HG03175 (cell line): Measurements from ENCODE around the gene C6orf62.
"Not testable (repeated sequence)": the region's sequence is repeated elsewhere in the genome, so short reads cannot be mapped to it uniquely, and the experiment has no call there.

Experiments
- ATAC-seq: cut with Tn5 transposase; IDR thresholded peaks from one replicate; pipeline ENCODE4 v1.9.1; 2021; ENCODE audit warnings: mild to moderate bottlenecking, moderate library complexity; ENCODE audit not compliant: unreplicated experiment

Gene C6orf62

DNA sequence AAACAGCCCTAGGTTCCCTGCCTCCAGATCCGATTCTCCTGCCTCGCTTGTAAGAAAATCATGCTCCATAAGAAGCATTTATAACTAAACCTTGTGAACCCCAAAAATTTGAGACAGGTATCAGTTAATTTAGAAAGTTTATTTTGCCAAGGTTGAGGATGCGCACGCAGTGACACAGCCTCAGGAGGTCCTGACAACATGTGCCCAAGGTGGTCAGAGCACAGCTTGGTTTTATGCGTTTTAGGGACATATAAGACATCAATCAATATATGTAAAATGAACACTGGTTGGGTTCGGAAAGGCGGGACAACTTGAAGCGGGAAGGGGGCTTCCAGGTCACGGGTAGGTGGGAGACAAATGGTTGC is 50.0 kb downstream of the C6orf62 start:
- no peak for ATAC-seq

DNA sequence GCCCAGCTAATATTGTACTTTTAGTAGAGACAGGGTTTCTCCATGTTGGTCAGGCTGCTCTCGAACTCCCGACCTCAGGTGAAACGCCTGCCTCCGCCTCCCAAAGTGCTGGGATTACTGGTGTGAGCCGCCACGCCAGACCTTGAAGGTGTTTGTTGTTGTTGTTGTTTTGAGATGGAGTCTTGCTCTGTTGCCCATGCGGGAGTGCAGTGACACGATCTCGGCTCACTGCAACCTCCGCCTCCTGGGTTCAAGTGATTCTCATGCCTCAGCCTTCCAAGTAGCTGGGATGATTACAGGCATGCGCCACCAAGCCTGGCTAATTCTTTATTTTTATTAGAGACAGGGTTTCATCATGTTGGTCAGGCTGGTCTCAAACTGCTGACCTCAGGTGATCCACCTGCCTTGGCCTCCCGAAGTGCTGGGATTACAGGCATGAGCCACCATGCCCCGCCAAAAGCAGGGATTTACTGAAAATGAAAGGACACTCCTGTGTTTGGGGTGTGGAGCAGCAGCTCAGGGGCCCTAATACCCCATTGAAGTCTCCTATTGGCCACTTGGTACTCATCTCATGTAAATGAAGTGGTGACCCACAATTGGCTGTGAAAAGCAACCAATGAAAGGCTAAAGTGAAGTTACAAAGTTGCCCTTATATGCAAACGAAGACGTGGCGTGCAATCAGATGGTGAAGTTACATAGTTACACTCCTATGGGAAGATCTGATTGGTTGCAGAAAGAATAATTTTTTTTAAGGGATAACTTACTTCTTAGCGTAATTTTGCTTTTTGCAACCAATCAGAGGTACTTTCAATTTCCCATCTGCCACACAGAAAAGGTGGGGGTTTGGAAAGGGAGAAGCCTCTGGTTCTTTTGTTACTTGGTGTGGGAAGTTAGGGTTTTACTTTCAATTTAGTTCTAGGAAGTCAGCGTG is 50.6 kb downstream of the C6orf62 start:
- not testable (repeated sequence) for ATAC-seq

DNA sequence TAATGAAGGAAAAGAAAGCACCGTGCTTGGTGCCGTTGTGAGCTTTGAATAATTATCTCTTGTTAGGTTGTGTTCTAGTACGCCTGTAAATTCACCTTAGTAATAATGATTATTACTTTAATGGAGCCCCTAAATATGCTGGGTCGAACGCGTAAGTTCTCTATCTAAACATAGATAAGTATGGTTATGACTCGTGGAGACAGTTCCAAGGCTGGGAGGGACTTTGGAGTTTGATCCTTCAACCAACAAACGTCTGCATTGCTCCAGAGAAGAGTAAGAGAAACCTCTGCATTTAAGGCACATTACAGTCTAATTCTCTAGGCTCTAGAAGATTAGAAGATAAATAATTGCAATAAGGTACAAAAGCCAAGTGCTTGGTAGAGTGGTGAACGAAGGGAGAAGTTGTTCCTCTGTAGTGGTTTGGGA is 51.6 kb downstream of the C6orf62 start:
- ATAC-seq: no peak

DNA sequence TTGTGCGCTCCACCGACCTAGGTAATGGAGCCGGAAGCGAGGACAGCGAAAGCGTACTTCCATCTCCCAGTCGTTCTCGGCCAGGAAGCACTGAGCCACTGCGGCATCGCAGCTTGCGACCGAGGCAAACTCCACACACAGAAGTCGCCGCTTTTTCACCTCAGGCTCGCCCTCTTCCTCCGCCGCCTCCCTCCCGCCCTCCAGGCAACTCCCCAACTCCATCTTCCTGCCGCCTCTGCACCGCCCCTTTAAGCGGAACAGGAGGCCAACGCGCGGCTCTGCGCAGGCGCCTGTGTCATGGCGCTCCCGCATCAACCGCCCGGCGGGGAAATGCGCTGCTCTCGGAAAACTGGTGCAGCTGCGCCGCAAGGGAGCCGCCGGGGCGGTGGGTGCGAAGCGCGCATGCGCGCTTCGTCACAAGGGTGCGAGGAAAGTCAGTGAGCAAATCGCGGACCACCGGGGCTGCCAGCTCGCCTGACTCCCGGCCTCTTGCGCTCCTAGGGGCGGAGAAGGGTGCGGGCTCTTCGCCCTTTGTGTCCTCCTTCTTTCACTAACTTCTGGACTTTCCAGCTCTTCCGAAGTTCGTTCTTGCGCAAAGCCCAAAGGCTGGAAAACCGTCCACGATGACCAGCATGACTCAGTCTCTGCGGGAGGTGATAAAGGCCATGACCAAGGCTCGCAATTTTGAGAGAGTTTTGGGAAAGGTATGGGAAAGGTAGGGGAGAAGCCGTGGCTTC is 52.1 kb downstream of the C6orf62 start, which contains the start of the genes ACOT13 and TDP2:
ACOT13 (plus strand) TSS at position 437 of the 737 bp plus-strand sequence; CDS start at position 624, 187 bp downstream.
TDP2 (minus strand) TSS at position 259 of the 737 bp plus-strand sequence; CDS start at position 222, 37 bp downstream.
- peak; percentile 95 for ATAC-seq

DNA sequence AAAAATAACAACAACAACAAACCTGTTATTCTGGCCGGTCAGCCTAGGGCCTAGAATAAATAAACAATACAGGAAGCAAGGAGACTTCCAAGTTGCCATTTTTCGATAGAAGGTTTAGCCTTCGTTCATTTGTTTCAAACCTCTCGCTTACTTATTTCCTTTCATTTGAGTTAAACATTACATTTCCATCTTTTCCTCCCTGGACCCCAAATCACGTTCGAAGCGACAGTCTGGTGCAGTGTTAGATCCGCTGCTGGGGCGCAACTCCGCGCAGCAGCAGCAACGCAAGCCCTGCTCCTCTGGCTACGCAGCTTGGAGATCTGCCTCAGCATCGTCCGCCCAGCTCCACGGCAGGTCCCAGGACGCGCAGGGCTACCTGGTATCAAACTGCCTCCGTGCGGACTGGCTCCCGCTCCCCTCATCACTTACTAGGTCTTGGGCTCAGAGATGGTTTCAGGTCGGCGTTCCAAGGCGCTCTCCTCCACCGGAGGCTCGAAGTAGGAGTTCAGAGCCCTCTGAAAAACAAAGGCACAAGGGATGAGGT is 52.8 kb downstream of the C6orf62 start:
- peak; percentile 48 for ATAC-seq

DNA sequence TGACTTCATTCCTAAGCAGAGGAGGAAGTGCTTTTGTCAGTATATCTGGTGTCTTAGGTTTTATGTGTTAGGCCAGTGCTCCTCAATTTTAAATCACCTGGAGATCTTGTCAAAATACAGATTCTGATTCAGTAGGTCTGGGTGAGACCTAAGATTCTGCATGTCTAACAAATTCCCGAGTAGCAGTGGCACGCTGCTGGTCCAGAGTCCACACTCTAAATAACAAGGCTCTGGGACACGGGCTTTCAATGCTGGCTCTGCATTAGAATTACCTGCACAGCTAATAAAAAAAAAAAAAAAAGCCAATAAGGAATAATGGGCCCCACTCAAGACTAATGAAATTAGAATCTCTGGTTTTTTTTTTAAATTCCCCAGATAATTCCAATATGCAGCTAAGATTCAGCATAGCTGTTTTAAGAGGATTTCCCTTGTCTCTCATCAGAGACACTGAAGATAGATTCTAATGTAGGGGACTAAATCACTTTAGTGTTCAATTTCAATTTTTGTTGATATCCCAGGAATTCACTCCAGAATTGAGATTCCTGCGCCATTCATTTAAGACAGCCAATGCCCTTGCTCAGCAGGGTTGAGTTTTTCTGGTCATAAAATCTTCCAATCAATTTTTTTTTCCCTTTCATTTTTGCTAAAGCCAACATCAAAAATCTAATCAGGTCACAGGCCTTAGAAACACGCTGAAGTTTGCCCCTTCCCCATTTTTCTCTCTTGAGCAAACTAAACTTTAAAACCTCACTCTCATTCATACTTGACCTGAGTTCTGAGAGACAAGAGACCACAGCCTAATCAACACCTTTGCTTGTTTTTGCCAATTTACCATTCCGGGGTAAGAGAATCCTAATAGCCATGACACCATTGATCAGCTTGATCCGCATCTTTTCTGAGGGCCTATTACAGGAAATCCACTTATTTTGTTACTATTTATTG is 54.6 kb downstream of the C6orf62 start:
- ATAC-seq: no peak

DNA sequence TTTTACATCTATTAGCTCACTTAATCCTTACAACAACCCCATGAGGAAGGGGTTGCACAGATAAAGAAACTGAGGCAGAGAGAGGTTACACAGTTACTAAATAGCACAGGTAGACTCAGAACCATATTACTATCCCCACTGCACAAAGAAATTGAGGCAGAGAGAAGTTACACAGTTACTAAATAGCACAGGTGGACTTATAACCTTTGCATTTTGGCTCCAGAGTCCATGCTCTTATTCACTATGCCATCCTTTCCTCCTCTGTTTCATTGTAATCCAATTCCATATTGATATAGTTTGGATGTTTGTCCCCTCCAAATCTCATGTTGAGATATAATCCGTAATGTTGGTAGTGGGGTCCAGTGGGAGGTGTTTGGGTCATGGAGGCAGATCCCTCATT is 55.8 kb downstream of the C6orf62 start:
- no peak for ATAC-seq

DNA sequence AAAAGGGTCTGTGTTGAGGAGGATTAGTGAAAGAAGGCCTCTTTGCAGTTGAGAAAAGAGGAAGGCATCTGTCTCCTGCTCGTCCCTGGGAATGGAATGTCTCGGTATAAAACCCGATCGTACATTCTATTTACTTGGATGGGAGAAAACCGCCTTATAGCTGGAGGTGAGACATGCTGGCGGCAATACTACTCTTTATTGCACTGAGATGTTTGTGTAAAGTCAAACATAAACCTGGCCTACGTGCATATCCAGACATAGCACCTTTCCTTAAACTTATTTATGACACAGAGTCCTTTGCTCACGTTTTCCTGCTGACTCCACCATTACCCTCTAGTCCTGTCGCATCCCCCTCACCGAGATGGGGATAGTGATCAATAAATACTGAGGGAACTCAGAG is 56.7 kb downstream of the C6orf62 start:
- no peak for ATAC-seq

DNA sequence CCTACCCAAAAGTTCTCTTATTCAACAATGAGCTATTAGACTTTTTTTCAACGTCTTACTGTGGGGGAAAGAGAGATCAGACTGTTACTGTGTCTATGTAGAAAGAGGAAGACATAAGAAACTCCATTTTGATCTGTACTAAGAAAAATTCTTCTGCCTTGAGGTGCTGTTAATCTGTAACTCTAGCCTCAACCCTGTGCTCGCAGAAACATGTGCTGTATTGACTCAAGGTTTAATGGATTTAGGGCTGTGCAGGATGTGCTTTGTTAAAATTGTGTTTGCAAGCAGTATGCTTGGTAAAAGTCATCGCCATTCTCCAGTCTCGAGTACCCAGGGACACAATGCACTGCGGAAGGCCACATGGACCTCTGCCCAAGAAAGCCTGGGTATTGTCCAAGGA is 57.2 kb downstream of the C6orf62 start:
- ATAC-seq: not testable (repeated sequence)

DNA sequence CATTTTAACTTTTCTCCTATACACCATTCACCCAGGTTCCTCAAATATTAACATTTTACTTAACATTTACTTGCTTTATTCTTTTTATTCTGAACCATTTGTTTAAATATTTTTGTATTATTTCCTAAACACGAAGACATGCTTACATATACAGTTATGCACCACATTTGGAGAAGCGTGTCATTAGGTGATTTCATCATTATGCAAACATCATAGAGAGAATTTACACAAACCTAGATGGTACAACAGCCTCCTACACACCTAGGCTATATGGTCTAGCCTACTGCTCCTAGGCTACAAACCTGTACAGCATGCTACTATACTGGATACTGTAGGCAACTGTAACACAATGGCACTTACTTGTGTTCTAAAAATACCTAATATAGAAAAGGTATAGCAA is 58.8 kb downstream of the C6orf62 start:
- ATAC-seq: no peak

DNA sequence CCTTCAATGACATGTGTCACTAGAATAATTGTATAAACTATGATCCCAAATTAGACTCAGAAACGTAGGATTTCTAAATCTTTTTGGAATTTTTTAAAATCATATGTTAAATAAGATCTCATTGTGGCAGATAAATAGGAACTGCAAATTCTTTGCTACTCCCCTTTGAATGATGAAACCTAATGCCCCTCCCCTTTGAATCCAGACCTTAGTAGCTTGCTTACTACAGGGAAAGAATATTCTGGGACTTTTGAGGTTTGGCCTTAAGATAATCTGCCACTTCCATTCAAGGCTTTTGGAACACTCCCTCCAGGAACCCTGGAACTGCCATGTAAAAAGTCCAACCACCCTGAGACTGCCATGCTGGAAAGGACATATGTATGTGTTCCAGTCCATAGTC is 59.4 kb downstream of the C6orf62 start:
- no peak for ATAC-seq

DNA sequence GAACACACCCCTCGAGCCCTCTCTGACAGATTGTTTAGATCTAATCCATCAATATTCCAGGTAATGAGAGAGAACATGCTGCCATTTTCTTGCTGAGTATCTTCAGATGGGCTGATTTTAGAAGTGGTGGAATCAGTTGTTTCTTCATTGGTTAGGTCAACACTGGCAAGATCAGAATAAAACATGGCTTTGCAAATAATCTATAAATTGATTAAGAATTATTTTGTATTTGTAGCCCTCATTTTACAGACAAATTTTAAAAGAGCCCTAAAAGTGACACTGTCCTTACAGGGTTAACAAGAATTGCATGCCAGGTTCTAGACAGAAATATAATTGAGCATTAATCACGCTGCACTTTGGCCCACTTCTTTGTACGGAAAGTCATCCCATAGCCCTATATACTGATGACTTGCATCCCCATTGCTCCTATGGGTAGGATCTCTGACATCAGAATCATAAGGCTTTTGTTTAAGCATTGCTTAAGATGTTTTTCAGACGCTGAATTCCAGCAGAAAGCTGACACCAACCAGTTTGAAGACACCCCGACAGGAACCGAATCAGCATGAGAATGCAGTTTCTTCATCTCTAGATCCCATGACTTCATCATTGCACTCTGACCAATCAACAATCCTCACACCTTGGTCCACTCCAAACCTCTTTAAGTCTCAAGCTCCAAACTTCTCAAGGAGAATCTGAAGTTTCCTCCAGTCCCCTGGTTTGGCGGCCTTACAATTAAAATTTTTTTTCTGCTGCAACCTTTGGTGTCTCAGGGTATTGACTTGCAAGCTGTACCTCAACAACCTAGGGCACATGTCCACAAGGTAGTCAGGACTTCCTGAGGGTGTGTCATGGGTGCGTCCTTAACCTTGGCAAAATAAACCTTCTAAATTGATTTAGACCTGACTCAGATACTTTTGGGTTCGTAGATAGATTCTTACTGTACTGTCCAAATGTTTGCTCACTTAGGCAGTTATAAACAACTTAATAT is 60.1 kb downstream of the C6orf62 start:
- ATAC-seq: no peak

DNA sequence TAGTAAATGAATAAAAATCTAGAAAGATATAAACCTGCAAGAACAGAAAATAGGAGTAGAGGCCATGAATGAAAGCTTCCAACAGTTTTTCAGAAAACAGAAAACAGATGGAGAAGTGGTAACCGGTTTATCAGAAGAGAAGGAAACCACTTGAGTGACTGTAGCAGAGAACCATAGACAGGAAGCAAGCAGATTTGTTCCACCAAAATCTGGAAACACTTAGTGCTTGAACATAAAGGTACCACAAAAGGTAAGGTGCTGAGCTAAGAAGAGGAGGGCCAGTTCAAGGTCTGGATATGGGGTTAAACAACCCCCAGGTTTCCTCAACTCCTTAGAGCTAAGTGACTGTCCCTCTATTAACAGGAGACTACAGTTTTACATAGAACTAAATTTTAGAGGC is 63.7 kb downstream of the C6orf62 start:
- ATAC-seq: no peak
